ENCODE data around the gene AFG1L. TPM values are rescaled to one million over a fixed set of nuclear protein-coding genes. Genes with fewer than 3 reads are reported as not detected.

AFG1L gene
- total RNA-seq, 1 donor from 2014 or later: 0.53 TPM

GRCh38 chr6:108436771-108437170 lies 141.9 kb downstream of the AFG1L start:
- H3K4me1 ChIP-seq: no peaks in the 10 kb centered on the region
- H3K27ac ChIP-seq: no peak overlapping the region
- no peak for TF ChIP-seq CTCF (IDR thresholded peaks at IDR 0.05)
- no peaks in the 10 kb centered on the region for H3K9me3 ChIP-seq
- DNase-seq (ENCODE audit: low spot score in 2 of 2): no peak
- intact Hi-C loops (cut with DNase I): no loop called here
- H3K4me3 ChIP-seq: no peak overlapping the region
- H3K36me3 ChIP-seq: no peaks in the 10 kb centered on the region
- no peaks in the 10 kb centered on the region for H3K27me3 ChIP-seq

GRCh38 chr6:108437821-108438220 lies 143.0 kb downstream of the AFG1L start:
- Histone ChIP-seq H3K9me3 (no peaks in the 10 kb centered on the region), H3K27ac (no peak overlapping the region), H3K4me3 (no peak overlapping the region), H3K4me1 (no peaks in the 10 kb centered on the region), H3K36me3 (no peaks in the 10 kb centered on the region), H3K27me3 (no peaks in the 10 kb centered on the region)
- no peak for TF ChIP-seq CTCF (IDR thresholded peaks at IDR 0.05)
- no peak for DNase-seq (ENCODE audit: low spot score in 2 of 2)
- intact Hi-C loops (cut with DNase I): no loop called here

- Histone ChIP-seq H3K27ac (no peak overlapping the region), H3K9me3 (no peaks in the 10 kb centered on the region), H3K27me3 (no peaks in the 10 kb centered on the region), H3K36me3 (no peaks in the 10 kb centered on the region), H3K4me1 (no peaks in the 10 kb centered on the region), H3K4me3 (no peak overlapping the region)
- intact Hi-C loops (cut with DNase I): no loop called here
- no peak for TF ChIP-seq CTCF (IDR thresholded peaks at IDR 0.05)
- no peak for DNase-seq (ENCODE audit: low spot score in 2 of 2)
Measured at GRCh38 chr6:108438918-108439317, 144.1 kb downstream of the AFG1L start.

- no peak overlapping the region for H3K27ac ChIP-seq
- no peaks in the 10 kb centered on the region for H3K36me3 ChIP-seq
- H3K27me3 ChIP-seq: no peaks in the 10 kb centered on the region
- intact Hi-C loops (cut with DNase I): no loop called here
- DNase-seq (ENCODE audit: low spot score in 2 of 2): no peak
- TF ChIP-seq CTCF (IDR thresholded peaks at IDR 0.05): no peak
- H3K4me1 ChIP-seq: no peaks in the 10 kb centered on the region
- no peak overlapping the region for H3K4me3 ChIP-seq
- H3K9me3 ChIP-seq: no peaks in the 10 kb centered on the region
Measured at GRCh38 chr6:108441141-108441540, 146.3 kb downstream of the AFG1L start.

- no peaks in the 10 kb centered on the region for H3K9me3 ChIP-seq
Measured at GRCh38 chr6:108442770-108443520, 148.1 kb downstream of the AFG1L start.

More at GRCh38 chr6:108442770-108443520, 148.1 kb downstream of the AFG1L start:
- intact Hi-C loops (cut with DNase I): no loop called here
- no peaks in the 10 kb centered on the region for H3K36me3 ChIP-seq
- no peaks in the 10 kb centered on the region for H3K27me3 ChIP-seq
- no peak for DNase-seq (ENCODE audit: low spot score in 2 of 2)
- H3K4me1 ChIP-seq: no peaks in the 10 kb centered on the region
- TF ChIP-seq CTCF (IDR thresholded peaks at IDR 0.05): no peak
- H3K27ac ChIP-seq: no peak overlapping the region
- H3K4me3 ChIP-seq: no peak overlapping the region
